ENCODE measurements around the gene XPC.
"Not testable (repeated sequence)": the region's sequence is repeated elsewhere in the genome, so short reads cannot be mapped to it uniquely, and the experiment has no call there.

GRCh38 chr3:14109821-14110220 lies 68.6 kb downstream of the XPC start:
- not testable (repeated sequence) for TF ChIP-seq CTCF (IDR thresholded peaks at IDR 0.05); POLR2AphosphoS5 (IDR thresholded peaks at IDR 0.05; ENCODE audit: low read depth, low read length)
